Right atrium auricular region (tissue), 2 donors: ENCODE data around the gene ROBO2. TPM values are rescaled to one million over a fixed set of nuclear protein-coding genes. Genes with fewer than 3 reads are reported as not detected.

Source experiments
- DNase-seq: peaks from one replicate; pipeline ENCODE4 v3.0.0-alpha.2; 2019; ENCODE audit warnings: low spot score
- H3K27ac ChIP-seq, 2 donors: fragments of 200-600 bp; sonication (generic); 1 replicate in 1 of 2; 2 replicates in 1 of 2; pipeline ENCODE4 v1.5.1; 2016 to 2019
- H3K27me3 ChIP-seq, 2 donors: fragments of 200-600 bp; sonication (generic); one replicate each; pipeline versions ENCODE4 v1.5.1 to v1.6.0; 2017 to 2019
- H3K36me3 ChIP-seq: fragments of 200-600 bp; sonication (generic); one replicate; pipeline ENCODE4 v1.5.1; 2016
- H3K4me1 ChIP-seq, 2 donors: fragments of 200-600 bp; sonication (generic); one replicate each; pipeline versions ENCODE4 v1.5.1 to v1.6.0; 2017 to 2019
- H3K4me3 ChIP-seq, 2 donors: fragments of 200-600 bp; sonication (generic); 1 replicate in 1 of 2; 2 replicates in 1 of 2; pipeline ENCODE4 v1.5.1; 2017 to 2019; ENCODE audit warnings: mild to moderate bottlenecking in 1 of 2, moderate library complexity in 1 of 2
- H3K9me3 ChIP-seq, 2 donors: fragments of 200-600 bp; sonication (generic); one replicate each; pipeline ENCODE4 v1.5.1; 2019
- CTCF ChIP-seq, 2 donors: fragments of 200-600 bp; sonication (generic); IDR thresholded peaks; one replicate each; pipeline ENCODE4 v1.5.1; 2019; ENCODE audit warnings: antibody characterized with exemption in 2 of 2
- total RNA-seq, 2 donors: library from RNA; depleted of rRNA; stranded (reverse); fragments of >200 nt; gene quantifications; one replicate each; pipeline ENCODE4 v1.1.0, GENCODE V29; 2016

Gene ROBO2
- total RNA-seq, 2 donors from 2014 or later: 2.5 TPM; not detected in 1

- DNase-seq: no peak
Measured at GRCh38 chr3:77577264-77577663, 537.4 kb downstream of the ROBO2 start.

GRCh38 chr3:77586216-77586615 is 546.3 kb downstream of the ROBO2 start:
- TF ChIP-seq CTCF (IDR thresholded peaks at IDR 0.05): no peak
- no peak for DNase-seq
- Histone ChIP-seq H3K9me3 (peaks cover 0 to 4% of the 10 kb centered on the region in 2 donors), H3K27ac (no peak overlapping the region), H3K4me3 (no peak overlapping the region), H3K4me1 (no peaks in the 10 kb centered on the region), H3K36me3 (no peaks in the 10 kb centered on the region), H3K27me3 (no peaks in the 10 kb centered on the region)

More at GRCh38 chr3:77577264-77577663, 537.4 kb downstream of the ROBO2 start:
- H3K4me3 ChIP-seq: no peak overlapping the region
- H3K4me1 ChIP-seq: no peaks in the 10 kb centered on the region
- no peak overlapping the region for H3K27ac ChIP-seq
- TF ChIP-seq CTCF (IDR thresholded peaks at IDR 0.05): no peak
- no peaks in the 10 kb centered on the region for H3K36me3 ChIP-seq
- H3K9me3 ChIP-seq: no peaks in the 10 kb centered on the region
- no peaks in the 10 kb centered on the region for H3K27me3 ChIP-seq

GRCh38 chr3:77588863-77589262 is 549.0 kb downstream of the ROBO2 start:
- Histone ChIP-seq H3K4me1 (no peaks in the 10 kb centered on the region), H3K36me3 (no peaks in the 10 kb centered on the region), H3K27ac (no peak overlapping the region), H3K27me3 (no peaks in the 10 kb centered on the region), H3K9me3 (peaks cover 0 to 4% of the 10 kb centered on the region in 2 donors), H3K4me3 (no peak overlapping the region)
- no peak for DNase-seq
- TF ChIP-seq CTCF (IDR thresholded peaks at IDR 0.05): no peak

GRCh38 chr3:77590191-77590590 is 550.3 kb downstream of the ROBO2 start:
- DNase-seq: no peak
- no peak overlapping the region for H3K27ac ChIP-seq
- no peak overlapping the region for H3K4me3 ChIP-seq
- no peaks in the 10 kb centered on the region for H3K27me3 ChIP-seq
- H3K9me3 ChIP-seq: peaks cover 0 to 4% of the 10 kb centered on the region in 2 donors
- no peak for TF ChIP-seq CTCF (IDR thresholded peaks at IDR 0.05)
- no peaks in the 10 kb centered on the region for H3K36me3 ChIP-seq
- no peaks in the 10 kb centered on the region for H3K4me1 ChIP-seq

- no peaks in the 10 kb centered on the region for H3K4me1 ChIP-seq
- no peak for TF ChIP-seq CTCF (IDR thresholded peaks at IDR 0.05)
- no peaks in the 10 kb centered on the region for H3K9me3 ChIP-seq
- no peaks in the 10 kb centered on the region for H3K27me3 ChIP-seq
- no peak overlapping the region for H3K27ac ChIP-seq
- H3K4me3 ChIP-seq: no peak overlapping the region
- H3K36me3 ChIP-seq: no peaks in the 10 kb centered on the region
- DNase-seq: no peak
Measured at GRCh38 chr3:77595371-77595870, 555.5 kb downstream of the ROBO2 start.

- no peak for TF ChIP-seq CTCF (IDR thresholded peaks at IDR 0.05)
- Histone ChIP-seq H3K36me3 (no peaks in the 10 kb centered on the region), H3K27me3 (no peaks in the 10 kb centered on the region), H3K4me3 (no peak overlapping the region), H3K9me3 (no peaks in the 10 kb centered on the region), H3K27ac (no peak overlapping the region), H3K4me1 (no peaks in the 10 kb centered on the region)
- DNase-seq: no peak
Measured at GRCh38 chr3:77599948-77600347, 560.0 kb downstream of the ROBO2 start.
